OCI-LY1 (cell line): ENCODE measurements around the gene SOSTDC1.

Experiments used
- CTCF ChIP-seq: fragments of 200-600 bp; sonication (generic), shearing (Covaris generic); IDR thresholded peaks from 2 replicates; pipeline ENCODE4 v1.5.1; 2017; ENCODE audit warnings: mild to moderate bottlenecking, antibody characterized with exemption, low read length, moderate library complexity, mixed read lengths
- EZH2 ChIP-seq: fragments of 200-600 bp; sonication (generic), shearing (Covaris generic); IDR thresholded peaks from 2 replicates; pipeline ENCODE4 v1.8.0; 2017; ENCODE audit warnings: borderline replicate concordance, mixed run types, mild to moderate bottlenecking, antibody characterized with exemption, low read length, moderate library complexity, mixed read lengths

GRCh38 chr7:16422103-16422435, 43.5 kb downstream of the SOSTDC1 start:
- no peak for TF ChIP-seq CTCF
- TF ChIP-seq EZH2, result no peak
